CD14-positive monocyte (primary cell): ENCODE results near the gene TCN2. TPM values are rescaled to one million over a fixed set of nuclear protein-coding genes. Genes with fewer than 3 reads are reported as not detected.
A peak's percentile ranks its signal among the peaks of the same experiment; 100 is the strongest.

Source experiments
- DNase-seq, 3 donors: peaks; one replicate each; pipeline ENCODE4 v3.0.0-alpha.2; 2011 to 2022
- H2AFZ ChIP-seq: 2 replicates; pipeline ENCODE4 v1.6.0; 2012; ENCODE audit warnings: mild to moderate bottlenecking, low read depth, low read length, inconsistent platforms; ENCODE audit not compliant: insufficient read depth, poor library complexity, severe bottlenecking
- H3K27ac ChIP-seq, 2 donors: 1 replicate in 1 of 2; 2 replicates in 1 of 2; pipeline ENCODE4 v1.5.1; 2012 to 2013; ENCODE audit warnings: low read length in 2 of 2, control low read depth in 1 of 2, inconsistent platforms in 1 of 2, low read depth in 1 of 2, mild to moderate bottlenecking in 1 of 2
- H3K27me3 ChIP-seq, 2 donors: one replicate each; pipeline versions ENCODE4 v1.6.0 to v1.6.1; 2011 to 2013; ENCODE audit warnings: low read length in 2 of 2; ENCODE audit not compliant: control insufficient read depth in 2 of 2, insufficient read depth in 2 of 2
- H3K36me3 ChIP-seq, 2 donors: replicated peaks in 1 of 2; 1 replicate in 1 of 2; 2 replicates in 1 of 2; pipeline versions ENCODE4 v1.5.1 to v1.6.1; 2012 to 2013; ENCODE audit warnings: low read length in 2 of 2, control low read depth in 1 of 2, inconsistent platforms in 1 of 2, mild to moderate bottlenecking in 1 of 2; ENCODE audit not compliant: insufficient read depth in 2 of 2, control insufficient read depth in 1 of 2
- H3K4me1 ChIP-seq, 2 donors: 1 replicate in 1 of 2; 2 replicates in 1 of 2; pipeline versions ENCODE4 v1.5.1 to v1.6.1; 2012 to 2013; ENCODE audit warnings: low read length in 2 of 2, control low read depth in 1 of 2, inconsistent platforms in 1 of 2, mild to moderate bottlenecking in 1 of 2, moderate library complexity in 1 of 2; ENCODE audit not compliant: insufficient read depth in 2 of 2, control insufficient read depth in 1 of 2
- H3K4me2 ChIP-seq: replicated peaks from 2 replicates; pipeline ENCODE3; 2012; ENCODE audit warnings: low read length, moderate library complexity, mild to moderate bottlenecking; ENCODE audit not compliant: poor library complexity, severe bottlenecking; ENCODE audit errors: extremely low read depth
- H3K4me3 ChIP-seq, 3 experiments: fragments of 200-600 bp in 1 of 3; sonication (generic) in 1 of 3; replicated peaks in 1 of 3; 1 replicate in 2 of 3; 2 replicates in 1 of 3; pipeline ENCODE4 v1.5.1; 2011 to 2013; ENCODE audit warnings: low read length in 3 of 3, mild to moderate bottlenecking in 3 of 3, control low read depth in 2 of 3, low read depth in 2 of 3, inconsistent platforms in 1 of 3, moderate library complexity in 1 of 3
- H3K79me2 ChIP-seq: 2 replicates; pipeline ENCODE4 v1.6.0; 2012; ENCODE audit warnings: mild to moderate bottlenecking, control low read depth, inconsistent platforms, low read length, moderate library complexity; ENCODE audit not compliant: insufficient read depth
- H3K9ac ChIP-seq: 2 replicates; pipeline ENCODE4 v1.6.0; 2017; ENCODE audit warnings: low read length, mild to moderate bottlenecking; ENCODE audit not compliant: insufficient read depth, poor library complexity, severe bottlenecking
- H3K9me3 ChIP-seq, 2 donors: replicated peaks in 1 of 2; 1 replicate in 1 of 2; 2 replicates in 1 of 2; pipeline versions ENCODE4 v1.5.1 to v1.6.1; 2012 to 2013; ENCODE audit warnings: low read length in 2 of 2, control low read depth in 1 of 2; ENCODE audit not compliant: control insufficient read depth in 1 of 2, insufficient read depth in 1 of 2
- H4K20me1 ChIP-seq: 2 replicates; pipeline ENCODE4 v1.6.0; 2012; ENCODE audit warnings: mild to moderate bottlenecking, low read length, control low read depth, moderate library complexity; ENCODE audit not compliant: insufficient read depth
- H3K27ac Mint-ChIP-seq, 7 donors: one replicate each; pipeline ENCODE4 v1.8.0; 2020; ENCODE audit warnings: mild to moderate bottlenecking in 7 of 7, mixed read lengths in 7 of 7, moderate library complexity in 6 of 7, inconsistent platforms in 2 of 7
- H3K27me3 Mint-ChIP-seq, 3 donors: one replicate each; pipeline ENCODE4 v1.8.0; 2021 to 2022; ENCODE audit warnings: low read depth in 3 of 3, mild to moderate bottlenecking in 3 of 3, mixed read lengths in 3 of 3, moderate library complexity in 3 of 3, inconsistent platforms in 1 of 3
- H3K36me3 Mint-ChIP-seq, 2 donors: one replicate each; pipeline ENCODE4 v1.8.0; 2020; ENCODE audit warnings: mixed read lengths in 2 of 2, inconsistent platforms in 1 of 2, mild to moderate bottlenecking in 1 of 2
- H3K4me1 Mint-ChIP-seq: one replicate; pipeline ENCODE4 v1.8.0; 2020; ENCODE audit warnings: mild to moderate bottlenecking, mixed read lengths
- H3K4me3 Mint-ChIP-seq, 2 donors: one replicate each; pipeline ENCODE4 v1.8.0; 2020; ENCODE audit warnings: mild to moderate bottlenecking in 2 of 2, mixed read lengths in 2 of 2, moderate library complexity in 1 of 2
- H3K9me3 Mint-ChIP-seq, 7 donors: one replicate each; pipeline ENCODE4 v1.8.0; 2020 to 2022; ENCODE audit warnings: mixed read lengths in 7 of 7, mild to moderate bottlenecking in 6 of 7, moderate library complexity in 6 of 7, inconsistent platforms in 2 of 7
- CTCF ChIP-seq: fragments of 200-600 bp; IDR thresholded peaks from one replicate; pipeline ENCODE4 v1.8.0; 2022; ENCODE audit warnings: antibody characterized with exemption, mild to moderate bottlenecking
- WGBS: methylation state at CpG from one replicate; pipeline ENCODE4 v1.1.5; 2013; ENCODE audit warnings: missing lambda C conversion rate; ENCODE audit not compliant: insufficient coverage; 5-methylcytosine and 5-hydroxymethylcytosine counted together
- intact Hi-C, 2 donors: fragments of 100-400 bp; cut with micrococcal nuclease; formaldehyde crosslinking; loops; one replicate each; pipeline versions ENCODE4 v1.15.0 to v1.15.1; 2023
- polyA minus RNA-seq: library from RNA; depleted of rRNA, polyadenylated mRNA; stranded (reverse); fragments of >200 nt; gene quantifications from 2 replicates; pipeline ENCODE4 v1.2.3, GENCODE V29; 2012
- polyA plus RNA-seq, 3 donors: library from polyadenylated mRNA; depleted of rRNA in 1 of 3; unstranded in 2 of 3; stranded (reverse) in 1 of 3; fragments of 300-500 nt in 2 of 3; fragments of >200 nt in 1 of 3; fragmentation: Illumina TruSeq in 2 of 3; gene quantifications; 1 replicate in 2 of 3; 2 replicates in 1 of 3; pipeline ENCODE4 v1.2.3, GENCODE V29; 2012 to 2021
- total RNA-seq, 12 experiments: library from RNA in 1 of 12; stranded (reverse) in 1 of 12; fragments of 120-200 nt in 1 of 12; gene quantifications; one replicate each; pipeline ENCODE4 v1.2.4 and lab custom pipeline; 2013 to 2026; ENCODE audit warnings: mixed read lengths in 6 of 12, inconsistent platforms in 1 of 12

Gene TCN2
- 43.1 TPM for total RNA-seq (2013)
- polyA plus RNA-seq (10 to 100 TPM; 27.1 to 51.7 (median 45.0) TPM), polyA minus RNA-seq (22.7 and 36.1 TPM in 2 replicates), total RNA-seq (lab: John Stamatoyannopoulos, UW) (7.0 to 37.4 (median 29.2) reads per million in 11 experiments)

GRCh38 chr22:30606455-30607299 is at the start of gene TCN2:
Gene TCN2 (plus strand): TSS chr22:30607174. CDS start chr22:30607332, 158 bp downstream.
- Mint-ChIP-seq H3K36me3 (peaks cover 6 to 9% of the 10 kb centered on the region in 2 donors), H3K27ac (peak within 1 kb of the TSS; percentile 95 to 100 (median 99)), H3K27me3 (no peaks in the 10 kb centered on the region), H3K4me3 (peak within 1 kb of the TSS; percentile 84 to 93), H3K4me1 (peaks cover 64% of the 10 kb centered on the region), H3K9me3 (peaks cover 0 to 4% (median 0%) of the 10 kb centered on the region in 7 donors)
- Histone ChIP-seq H3K36me3 (no peaks in the 10 kb centered on the region), H3K27ac (peak within 1 kb of the TSS; percentile 90 to 97), H3K27me3 (no peaks in the 10 kb centered on the region), H4K20me1 (no peaks in the 10 kb centered on the region), H3K9ac (peak within 1 kb of the TSS; percentile 78), H2AFZ (peak within 1 kb of the TSS; percentile 54), H3K9me3 (no peaks in the 10 kb centered on the region), H3K4me2 (peak within 1 kb of the TSS; percentile 87), H3K4me3 (peak within 1 kb of the TSS; percentile 43 to 80 (median 48)), H3K79me2 (no peaks in the 10 kb centered on the region), H3K4me1 (peaks cover 61 to 66% of the 10 kb centered on the region in 2 donors)
- no peak for TF ChIP-seq CTCF
- intact Hi-C loops: loop anchor here in 1 of 2 donors (1.0 to 5.0 kb wide), 3 partner anchors 14 to 361 kb away; partner anchors contain the start of genes MORC2, SLC35E4 and TUG1
- WGBS: 2% methylated on average over 16 of the region's 24 CpGs
- peak; percentile 85 to 92 (median 87) for DNase-seq

GRCh38 chr22:30557243-30557642 is 49.7 kb upstream of the TCN2 start:
- intact Hi-C loops: no loop called here
- H3K4me1 ChIP-seq: no peaks in the 10 kb centered on the region
- no peaks in the 10 kb centered on the region for H3K36me3 ChIP-seq
- no peak overlapping the region for H3K4me3 ChIP-seq
- Mint-ChIP-seq H3K4me3 (no peak overlapping the region), H3K27ac (peak overlapping the region in 1 of 7 donors; percentile 57), H3K4me1 (no peaks in the 10 kb centered on the region), H3K9me3 (peaks cover 0 to 2% (median 0%) of the 10 kb centered on the region in 7 donors), H3K36me3 (no peaks in the 10 kb centered on the region), H3K27me3 (peaks cover 0 to 3% (median 0%) of the 10 kb centered on the region in 3 donors)
- no peaks in the 10 kb centered on the region for H3K27me3 ChIP-seq
- no peak overlapping the region for H3K4me2 ChIP-seq
- H3K9ac ChIP-seq: no peak overlapping the region
- no peak for TF ChIP-seq CTCF
- 92% methylated on average over 7 of the region's 8 CpGs for WGBS
- H2AFZ ChIP-seq: no peak overlapping the region
- no peaks in the 10 kb centered on the region for H4K20me1 ChIP-seq
- no peaks in the 10 kb centered on the region for H3K9me3 ChIP-seq
- no peak for DNase-seq
- H3K79me2 ChIP-seq: no peaks in the 10 kb centered on the region
- no peak overlapping the region for H3K27ac ChIP-seq
